HG02973 (cell line): ENCODE measurements around the gene GALNT14.

ENCODE experiments used
- ATAC-seq: cut with Tn5 transposase; IDR thresholded peaks from one replicate; pipeline ENCODE4 v1.9.1; 2021; ENCODE audit warnings: moderate library complexity; ENCODE audit not compliant: unreplicated experiment

GALNT14 gene

DNA sequence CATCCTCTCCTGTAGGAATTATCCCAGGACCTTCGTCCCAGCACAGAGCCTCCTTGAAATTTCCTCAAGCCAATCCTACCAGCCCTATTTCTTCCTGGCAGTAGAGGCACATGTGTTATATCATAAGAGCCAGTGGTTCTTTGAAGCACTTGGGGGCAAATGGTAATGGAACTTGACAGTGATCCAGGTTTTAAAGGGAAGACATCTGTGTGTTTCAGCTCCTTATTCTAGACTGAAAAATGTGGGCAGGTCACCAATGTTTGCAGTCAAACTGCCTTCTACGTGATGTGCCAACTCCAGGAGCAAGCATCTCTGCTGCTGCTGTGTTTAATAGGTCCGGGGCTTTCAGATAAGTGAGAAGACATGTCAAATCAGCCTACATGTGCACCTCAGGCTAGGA, 157.1 kb downstream of the GALNT14 start:
- ATAC-seq, result no peak

DNA sequence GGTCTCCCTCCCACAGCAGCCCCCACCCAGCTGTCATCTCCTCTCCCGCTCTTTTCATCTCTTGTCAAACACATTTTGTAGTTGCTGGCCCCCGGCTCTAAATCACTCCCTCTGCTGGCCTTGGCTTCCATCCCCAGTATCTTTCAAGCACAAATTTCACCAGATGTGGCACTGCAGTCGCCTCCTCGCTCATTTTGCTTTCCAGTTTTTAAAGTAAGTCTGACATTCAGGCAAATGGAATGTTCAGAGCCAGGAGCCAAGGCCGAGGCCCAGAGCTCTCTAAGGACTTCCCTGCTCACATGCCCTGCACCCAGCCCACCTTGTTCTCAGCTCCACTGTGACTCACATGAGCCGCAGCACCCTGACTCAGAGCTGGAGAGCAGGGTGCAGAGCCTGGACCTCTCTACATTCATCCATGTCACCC, 158.4 kb downstream of the GALNT14 start:
- ATAC-seq, result no peak

DNA sequence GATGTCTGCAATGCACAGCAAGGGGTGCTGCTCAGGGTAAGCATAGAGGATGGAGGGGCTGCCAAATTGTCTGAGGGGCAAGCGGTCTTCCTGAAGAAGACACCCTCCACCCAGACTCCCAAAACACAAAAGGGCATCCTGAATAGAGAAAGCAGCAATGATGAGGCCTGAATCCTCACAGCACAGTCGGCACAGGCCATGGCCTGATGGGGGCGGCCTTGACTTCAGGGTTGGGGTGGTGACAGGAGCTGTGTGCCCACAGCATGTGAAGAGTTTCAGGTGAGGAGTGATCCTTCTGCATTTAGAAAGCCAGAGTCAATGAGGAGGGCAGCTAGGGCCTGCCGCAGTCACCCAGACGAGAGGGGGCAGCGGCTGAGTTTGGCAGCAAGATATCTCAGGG, 159.4 kb downstream of the GALNT14 start:
- no peak for ATAC-seq

DNA sequence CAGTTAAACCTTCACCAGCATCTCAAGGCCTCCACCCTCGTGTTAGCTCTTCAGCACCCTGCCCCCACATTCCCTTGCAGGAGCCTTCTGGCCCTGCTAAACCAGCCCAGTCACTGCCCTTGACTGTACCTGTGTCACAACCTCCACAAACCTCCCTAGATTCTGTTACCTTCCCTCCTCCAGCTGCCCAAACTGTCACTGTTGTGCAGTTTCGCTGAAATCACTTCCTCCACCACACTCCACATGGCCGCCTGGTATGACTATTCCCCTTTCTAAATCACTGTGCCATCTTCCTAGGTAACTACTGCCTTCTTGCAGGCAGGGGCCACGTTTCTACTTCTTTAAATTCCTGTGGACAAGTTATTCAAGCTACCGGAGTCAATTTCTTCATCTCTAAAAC, 160.2 kb downstream of the GALNT14 start:
- no peak for ATAC-seq

DNA sequence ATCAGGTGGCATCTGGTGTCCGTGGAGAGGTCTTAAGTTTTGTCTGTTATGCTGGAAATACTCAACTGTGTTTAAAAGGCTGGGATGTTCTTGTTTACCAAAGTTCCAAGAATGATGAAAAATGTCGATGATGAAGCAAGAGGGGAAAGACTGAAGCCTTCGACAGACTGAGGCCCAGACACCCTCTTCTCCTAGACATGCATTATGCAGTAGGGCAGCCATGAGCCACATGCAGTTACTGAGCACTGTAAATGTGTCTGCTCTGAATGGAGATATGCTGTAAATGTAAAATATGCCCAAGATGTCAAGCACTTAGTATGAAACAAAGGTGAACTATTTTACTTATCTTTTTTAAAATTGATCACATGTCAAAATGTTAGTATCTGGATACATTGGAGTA, 163.1 kb downstream of the GALNT14 start:
- no peak for ATAC-seq

DNA sequence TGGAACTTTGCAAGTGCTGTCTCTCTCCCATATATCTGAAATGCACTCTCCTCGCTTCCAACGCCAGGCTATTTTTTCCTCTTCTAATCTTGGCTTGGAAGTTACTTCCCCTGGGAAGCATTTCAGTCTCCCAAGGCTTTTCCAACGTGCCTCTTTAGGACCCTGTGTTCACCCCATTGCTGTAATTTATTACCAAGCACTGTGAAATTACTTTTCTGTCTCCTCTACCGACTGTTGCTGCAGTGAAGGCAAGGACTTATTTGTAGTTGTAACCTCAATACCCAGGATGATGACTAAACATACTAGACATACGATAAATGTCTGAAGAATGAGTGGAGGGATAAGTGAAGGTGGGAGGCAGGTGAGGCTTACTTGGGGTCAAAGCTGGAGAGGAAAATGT, 163.7 kb downstream of the GALNT14 start:
- ATAC-seq, result no peak

DNA sequence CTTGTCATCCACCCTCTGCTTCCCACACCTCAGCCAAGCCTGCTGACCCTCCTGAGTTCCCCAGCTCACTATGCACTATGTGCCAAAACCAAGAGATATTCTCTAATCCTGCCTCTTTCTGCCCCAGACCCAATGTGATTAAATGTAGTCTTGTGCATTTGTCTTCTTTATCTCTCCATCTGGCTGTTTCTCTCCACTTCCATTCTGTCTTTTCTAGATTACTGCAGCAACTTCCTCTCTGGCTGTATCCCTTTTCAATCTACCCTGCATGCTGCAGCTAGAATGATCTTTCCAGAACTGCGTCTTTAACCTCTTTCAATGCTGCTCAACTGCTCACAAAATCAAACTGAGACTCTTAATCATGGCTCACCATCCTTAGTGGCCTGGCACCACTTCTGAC, 164.1 kb downstream of the GALNT14 start:
- ATAC-seq, result no peak

DNA sequence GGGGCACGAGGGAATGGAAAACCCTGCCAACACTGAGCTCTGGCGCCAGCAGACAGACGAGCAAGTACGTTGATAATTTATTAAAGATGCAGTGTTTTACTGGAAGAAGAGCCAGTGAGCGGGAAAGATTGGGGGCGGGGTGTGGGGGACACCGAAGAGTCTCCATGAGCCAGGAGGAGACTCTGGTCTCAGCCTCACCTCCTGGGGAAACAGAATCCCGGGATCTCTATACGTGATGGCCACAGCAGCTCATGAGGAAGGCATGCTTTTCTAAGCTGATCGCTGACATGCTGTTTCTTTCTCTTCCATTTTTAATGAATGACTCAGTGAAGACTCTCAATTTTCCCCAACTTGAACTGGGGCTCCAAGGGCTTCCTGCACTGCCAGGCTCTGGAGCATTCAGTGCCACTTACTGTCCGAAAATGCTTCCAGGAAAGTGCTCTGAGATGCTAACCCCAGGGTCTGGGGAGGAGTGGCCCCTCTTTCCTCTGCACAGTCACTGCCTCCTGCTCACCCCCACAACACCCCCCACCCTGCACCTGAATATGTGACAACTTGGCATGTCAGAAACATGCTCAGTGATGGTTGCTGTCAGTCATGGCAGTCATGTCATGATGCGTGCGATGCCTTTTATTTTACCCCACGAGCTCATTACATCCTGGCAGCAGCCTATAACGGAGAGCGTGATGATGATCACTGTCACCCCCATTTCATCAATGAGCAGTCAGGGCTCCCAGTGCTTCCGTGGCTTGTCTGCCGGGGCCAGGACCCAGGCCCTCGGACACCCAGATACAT, 166.8 kb downstream of the GALNT14 start:
- ATAC-seq, result no peak

DNA sequence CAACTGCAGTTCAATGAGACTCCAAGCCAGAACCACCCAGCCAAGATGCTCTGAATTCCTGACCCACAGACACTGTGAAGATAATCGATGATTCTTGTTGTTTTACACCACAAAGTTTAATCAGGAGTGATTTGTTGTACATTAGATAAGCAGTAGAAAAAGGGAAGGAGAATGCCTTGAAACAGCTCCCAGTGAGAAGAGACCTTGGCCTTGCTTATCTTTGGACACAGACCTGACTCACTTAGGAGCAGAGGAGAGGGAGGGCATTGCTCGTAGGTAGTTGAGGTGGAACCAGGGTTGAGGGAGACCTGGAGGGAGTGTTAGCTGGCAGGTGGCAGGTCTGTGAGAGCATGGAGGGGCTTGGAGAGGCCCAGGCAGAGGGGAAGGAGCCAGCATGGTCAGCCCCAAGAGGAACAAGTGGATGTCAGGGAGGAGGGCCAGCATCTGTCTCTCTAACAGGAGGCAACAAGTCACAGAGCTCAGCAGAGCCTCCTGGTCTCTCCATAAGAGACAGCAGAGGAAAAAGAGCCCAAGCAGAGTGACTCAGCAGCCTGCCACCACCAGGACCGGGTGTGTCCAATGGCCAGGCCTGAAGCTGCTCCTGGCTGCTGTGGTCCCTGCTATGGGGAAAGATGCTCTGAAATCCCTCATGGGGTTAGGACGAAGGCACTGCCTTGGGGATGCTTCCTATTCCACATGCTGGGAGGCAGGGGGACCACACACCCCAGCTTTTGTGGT, 169.4 kb downstream of the GALNT14 start:
- no peak for ATAC-seq

DNA sequence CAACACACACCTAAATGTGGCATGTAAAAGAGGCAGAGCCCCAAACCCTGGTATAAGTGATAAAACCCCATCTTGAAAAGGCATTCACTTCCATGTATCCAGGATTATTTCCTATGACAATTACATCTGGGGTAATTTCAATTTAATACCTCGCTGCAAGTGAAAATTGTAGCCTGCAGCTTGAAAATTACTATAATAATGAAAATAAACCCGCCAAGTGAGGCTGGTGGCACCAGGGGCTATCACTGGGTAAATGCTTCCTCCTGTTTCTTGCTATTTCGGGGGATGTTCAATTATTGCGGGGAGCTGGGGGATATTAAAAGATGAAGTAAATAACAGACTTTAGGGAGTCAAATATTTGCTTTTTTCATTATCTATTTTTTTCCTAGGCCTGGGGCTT, 171.5 kb downstream of the GALNT14 start:
- ATAC-seq, result no peak

DNA sequence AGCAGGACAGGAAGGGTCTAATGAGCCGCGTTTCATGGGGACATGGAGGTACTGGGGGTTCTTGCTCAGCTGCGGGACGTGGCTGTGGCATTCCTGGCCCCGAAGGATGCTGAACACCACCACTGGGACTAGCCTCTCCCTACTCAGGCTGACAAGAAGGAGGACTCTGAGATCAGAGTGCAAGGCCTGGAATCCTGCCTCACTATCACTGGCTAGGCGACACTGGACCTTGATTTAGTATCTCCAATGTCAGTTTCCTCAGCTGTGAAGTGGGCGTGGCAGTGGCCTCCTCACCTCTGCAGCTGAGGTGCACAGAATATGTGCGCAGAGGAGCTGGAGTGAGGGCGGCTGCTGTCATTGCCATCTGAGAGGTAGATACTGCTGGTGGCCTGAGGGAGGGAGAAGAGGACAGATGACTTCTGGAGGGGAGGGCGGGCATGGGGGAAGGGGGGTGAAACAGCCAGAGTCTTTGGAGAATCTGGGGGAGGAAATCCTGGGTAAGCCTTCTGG, 173.2 kb downstream of the GALNT14 start:
- no peak for ATAC-seq

DNA sequence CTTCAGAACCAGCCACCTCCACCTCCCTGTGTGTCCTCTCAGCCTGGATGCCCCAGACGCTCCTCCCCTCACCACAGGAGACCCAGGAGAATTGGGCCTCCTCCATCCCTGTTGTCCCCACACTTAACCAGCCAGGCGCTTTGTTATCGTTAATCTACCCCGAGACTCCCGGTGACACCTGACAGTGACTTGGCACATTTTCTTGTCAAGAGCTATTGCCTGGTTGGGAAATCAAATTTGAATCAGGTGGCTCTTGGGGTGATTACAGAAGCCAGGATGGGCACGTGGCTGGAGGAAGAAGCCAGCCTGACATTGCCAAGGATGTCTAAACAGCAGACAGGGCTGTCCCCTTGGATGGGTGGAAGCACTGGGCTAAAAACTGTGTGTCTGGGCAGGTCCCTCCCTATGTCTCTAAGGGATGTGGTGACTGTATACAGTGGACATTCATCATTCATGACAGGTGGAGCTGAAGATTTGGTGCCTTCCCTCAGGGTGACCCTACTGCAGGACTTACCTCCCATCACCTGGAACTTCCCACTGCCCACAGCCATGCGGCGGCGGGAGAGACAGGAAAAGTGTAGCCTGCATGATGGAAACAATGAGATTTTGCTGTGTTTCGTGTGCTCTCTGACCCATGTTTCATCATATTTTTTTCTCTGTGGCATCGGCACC, 173.8 kb downstream of the GALNT14 start:
- no peak for ATAC-seq

DNA sequence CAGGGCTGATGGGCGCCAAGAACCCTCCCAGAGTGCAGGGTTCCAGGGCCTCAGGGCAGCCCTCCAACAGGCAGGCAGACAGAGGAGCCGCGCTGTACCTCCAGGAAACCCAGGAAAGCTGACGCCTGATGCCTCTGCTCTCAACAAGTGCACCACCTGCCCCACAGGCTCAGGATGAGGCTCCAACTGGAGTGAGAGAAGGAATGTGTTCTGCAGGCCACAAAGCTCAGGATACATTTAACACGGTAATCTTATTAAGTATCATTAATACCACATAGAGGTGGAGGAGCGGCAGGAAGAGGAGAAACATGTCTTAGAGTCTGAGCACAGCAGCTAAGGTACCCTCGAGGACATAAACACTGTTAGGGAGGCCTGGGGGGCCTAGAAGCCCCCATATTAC, 175.1 kb downstream of the GALNT14 start:
- no peak for ATAC-seq

DNA sequence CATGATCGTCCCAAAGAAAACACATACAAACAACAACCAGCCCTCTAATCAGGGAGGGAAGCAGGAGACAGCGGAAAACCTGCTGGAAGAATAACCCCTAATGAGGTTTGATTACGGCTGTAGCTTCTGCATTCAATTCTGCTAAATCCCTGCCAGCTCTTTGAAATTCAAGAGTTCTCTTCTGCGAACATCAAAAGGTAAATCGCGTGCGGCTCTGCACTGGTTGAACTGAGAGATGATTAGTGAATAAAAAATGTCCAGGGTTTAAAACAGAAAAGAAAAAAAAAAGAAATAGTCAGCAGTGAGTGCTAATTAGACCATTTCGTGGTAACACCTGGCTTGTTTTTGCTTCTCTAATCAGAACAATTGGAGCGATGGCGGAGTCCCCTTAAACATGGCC, 178.0 kb downstream of the GALNT14 start:
- ATAC-seq, result no peak

DNA sequence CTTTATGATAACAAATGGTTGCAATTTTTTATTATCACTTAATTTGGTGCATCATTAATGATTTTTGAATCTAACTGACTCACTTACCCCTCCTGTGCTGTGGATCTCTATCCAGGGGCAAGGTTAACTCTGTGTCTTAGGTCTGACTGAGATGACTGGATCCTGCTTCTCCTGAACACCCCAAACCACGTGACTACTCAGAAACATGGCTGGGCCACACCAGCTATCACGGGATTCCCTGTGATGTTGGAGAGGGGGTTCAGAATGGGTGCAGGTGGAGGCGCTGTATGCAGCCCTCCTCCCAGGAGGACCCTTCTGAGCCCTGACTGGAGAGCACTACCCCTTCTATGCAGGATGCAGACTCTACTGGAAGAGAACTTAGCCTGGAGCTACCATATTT, 178.6 kb downstream of the GALNT14 start:
- ATAC-seq, result no peak

DNA sequence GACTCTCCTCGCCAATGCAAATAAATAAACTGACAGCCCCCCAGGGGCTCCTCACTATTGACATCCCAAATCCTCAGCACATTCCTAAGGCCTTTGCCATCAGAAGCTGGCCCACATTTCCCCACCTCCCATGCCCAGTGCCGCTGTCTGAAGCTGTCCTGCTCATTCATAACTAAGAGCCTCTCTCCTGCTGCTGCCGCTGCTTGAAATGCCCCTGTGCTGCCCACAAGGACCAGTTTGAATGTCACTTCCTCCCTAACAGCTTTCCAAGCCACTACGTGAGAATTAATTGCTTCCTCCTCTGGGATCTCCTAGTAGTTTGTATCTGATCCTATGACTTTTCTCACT, 179.3 kb downstream of the GALNT14 start:
- ATAC-seq, result no peak

DNA sequence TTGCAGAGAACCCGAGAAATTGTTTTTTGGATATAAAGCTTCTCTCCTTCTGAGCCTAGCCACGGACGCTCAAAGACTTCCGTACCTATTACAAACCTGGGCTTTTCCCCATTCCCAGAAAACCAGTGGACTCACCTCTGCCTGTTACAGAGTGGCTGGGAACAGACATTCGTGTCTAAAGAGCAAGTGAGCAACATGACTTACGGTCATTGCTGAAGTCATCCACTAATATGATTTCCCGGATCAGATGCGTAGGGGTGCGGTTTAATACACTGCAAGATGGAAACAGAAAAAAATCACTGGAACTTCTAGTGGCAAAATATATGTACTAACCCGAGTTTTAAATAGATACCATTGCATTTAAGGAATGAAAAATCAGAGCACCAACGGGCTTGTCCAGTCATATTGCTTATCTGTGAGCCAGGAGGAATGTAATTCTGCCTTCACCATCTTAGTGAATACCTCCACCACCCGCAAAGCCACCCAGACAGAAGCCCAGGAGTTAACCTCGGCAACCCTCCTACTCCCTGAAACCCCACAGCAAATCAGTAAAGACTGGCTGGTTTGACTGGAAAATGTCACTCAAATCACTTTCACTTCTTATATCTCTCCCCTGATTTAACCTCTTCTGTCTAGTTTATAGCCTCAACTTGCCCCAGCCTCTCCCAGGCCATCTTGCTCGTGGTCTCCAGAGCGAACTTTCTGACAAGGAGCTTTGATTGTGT, 179.9 kb downstream of the GALNT14 start:
- no peak for ATAC-seq

DNA sequence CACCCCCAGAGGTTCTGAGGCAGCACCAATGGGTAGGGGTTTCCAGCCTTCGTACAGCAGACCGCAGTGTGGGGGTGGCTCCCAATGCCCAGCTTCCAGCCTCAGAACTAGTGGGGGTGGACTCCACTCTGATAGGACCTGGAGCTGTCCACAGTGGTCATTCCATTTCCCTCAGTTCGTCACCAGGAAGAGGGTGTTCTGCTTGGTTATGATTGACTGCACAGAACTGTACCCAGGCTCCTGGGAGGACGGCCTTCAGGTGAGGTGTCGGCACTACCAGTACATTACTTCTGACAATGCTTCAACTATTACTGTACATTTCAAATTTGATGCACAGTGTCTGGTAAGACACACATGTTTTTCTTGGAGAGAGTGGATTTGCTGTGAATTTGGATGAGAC, 180.6 kb downstream of the GALNT14 start:
- ATAC-seq, result no peak

DNA sequence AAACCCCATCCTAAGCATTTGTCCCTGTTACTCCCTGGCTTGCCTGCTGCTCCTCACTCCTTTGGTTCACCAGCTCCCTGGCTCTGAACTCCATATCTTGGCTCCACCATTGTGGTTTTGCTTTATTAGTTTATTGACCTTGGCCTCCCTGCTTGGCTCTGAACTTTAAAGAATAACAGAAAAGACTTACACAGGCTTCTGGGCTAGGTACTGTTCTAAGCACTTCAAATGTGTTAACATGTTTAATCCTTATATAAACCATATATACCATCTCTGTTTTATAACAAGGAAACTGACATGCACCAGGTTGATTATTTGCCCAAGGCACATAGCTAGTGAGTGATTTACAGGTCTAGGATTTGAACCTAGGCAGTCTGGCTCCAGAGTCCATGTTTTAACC, 181.2 kb downstream of the GALNT14 start:
- no peak for ATAC-seq

DNA sequence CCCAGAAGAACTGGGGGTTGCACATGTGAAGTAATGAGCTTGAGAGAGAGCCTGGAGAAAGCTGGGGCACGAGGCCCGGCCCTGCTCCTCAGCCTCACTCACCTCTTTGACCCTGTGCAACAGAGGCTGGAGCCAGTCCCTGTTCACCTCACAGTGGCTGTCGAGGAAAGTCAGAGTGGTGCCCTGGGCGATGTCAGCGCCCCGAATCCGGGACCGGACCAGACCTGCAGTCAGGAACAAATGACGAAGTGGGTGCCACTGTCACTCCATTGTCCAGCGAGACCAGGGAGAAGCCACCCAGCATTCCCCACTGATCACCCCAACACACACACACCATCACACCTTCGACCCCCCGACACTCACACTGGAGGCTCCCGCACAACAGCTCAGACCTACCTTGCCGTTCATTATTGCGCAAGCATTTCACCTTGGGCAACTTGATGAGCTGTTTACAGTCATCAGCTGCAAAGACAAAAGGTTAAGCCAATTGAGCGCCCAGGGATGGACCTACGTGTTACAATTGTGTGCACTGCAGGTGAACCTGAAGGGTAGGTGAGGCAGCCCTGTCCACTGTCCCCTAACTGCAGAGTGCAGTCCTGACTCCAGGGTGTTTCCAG, 182.6 kb downstream of the GALNT14 start:
- no peak for ATAC-seq

DNA sequence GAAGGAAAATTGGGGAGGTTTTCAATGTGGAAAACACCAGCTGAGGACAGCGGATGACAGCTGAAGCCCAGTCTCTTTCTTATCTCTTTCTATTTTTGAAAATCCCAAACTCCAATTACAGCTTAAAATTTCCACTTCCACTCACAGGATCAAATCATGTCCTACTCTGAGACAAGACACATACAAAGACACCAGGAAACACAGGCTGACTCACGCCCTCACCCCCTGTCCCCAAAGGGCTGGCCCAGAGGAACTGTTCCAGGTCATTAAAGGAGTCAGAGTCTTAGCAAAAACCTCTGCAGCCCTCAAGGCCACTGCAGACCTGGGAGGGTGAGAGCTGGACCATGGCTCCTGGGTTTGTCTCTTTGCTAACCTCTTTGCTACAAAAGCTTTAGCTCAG, 187.9 kb downstream of the GALNT14 start:
- ATAC-seq, result no peak
